Body of pancreas (tissue), 4 donors: ENCODE results near the gene NRG3.

Source experiments
- POLR2A ChIP-seq, 3 donors: fragments of 450-650 bp; IDR thresholded peaks; one replicate each; pipeline ENCODE4 v1.6.1; 2016; ENCODE audit warnings: antibody characterized with exemption in 3 of 3, mild to moderate bottlenecking in 2 of 3
- TF ChIP-seq, protein P1 (sequence below), 7 experiments: fragments of 450-650 bp in 4 of 7; fragments of 200-600 bp in 3 of 7; sonication (generic) in 3 of 7; IDR thresholded peaks; one replicate each; pipeline ENCODE4 v1.5.1; 2016 to 2019; ENCODE audit warnings: antibody characterized with exemption in 7 of 7

DNA sequence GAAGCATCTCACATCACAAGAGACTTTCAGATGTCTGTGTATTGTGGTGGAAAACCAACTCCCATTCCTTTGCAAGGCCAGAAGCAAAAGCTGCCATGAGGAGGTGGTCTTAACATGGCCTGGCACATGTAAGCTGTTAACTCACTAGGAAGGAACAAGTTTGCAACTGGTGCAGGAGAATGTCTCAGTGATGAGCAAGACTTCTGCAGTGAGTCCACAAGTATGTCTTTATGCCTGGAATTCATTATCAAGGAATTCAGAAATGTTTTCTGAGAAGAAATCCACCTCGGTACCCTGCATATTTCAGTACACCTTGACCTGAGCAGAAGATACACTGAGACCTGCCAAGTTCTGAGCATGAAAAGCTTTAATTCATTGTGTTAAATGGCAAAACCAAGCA lies 1033.1 kb downstream of the NRG3 start:
- TF ChIP-seq, protein P1, sequence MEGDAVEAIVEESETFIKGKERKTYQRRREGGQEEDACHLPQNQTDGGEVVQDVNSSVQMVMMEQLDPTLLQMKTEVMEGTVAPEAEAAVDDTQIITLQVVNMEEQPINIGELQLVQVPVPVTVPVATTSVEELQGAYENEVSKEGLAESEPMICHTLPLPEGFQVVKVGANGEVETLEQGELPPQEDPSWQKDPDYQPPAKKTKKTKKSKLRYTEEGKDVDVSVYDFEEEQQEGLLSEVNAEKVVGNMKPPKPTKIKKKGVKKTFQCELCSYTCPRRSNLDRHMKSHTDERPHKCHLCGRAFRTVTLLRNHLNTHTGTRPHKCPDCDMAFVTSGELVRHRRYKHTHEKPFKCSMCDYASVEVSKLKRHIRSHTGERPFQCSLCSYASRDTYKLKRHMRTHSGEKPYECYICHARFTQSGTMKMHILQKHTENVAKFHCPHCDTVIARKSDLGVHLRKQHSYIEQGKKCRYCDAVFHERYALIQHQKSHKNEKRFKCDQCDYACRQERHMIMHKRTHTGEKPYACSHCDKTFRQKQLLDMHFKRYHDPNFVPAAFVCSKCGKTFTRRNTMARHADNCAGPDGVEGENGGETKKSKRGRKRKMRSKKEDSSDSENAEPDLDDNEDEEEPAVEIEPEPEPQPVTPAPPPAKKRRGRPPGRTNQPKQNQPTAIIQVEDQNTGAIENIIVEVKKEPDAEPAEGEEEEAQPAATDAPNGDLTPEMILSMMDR (IDR thresholded peaks at IDR 0.05), result no peak
- no peak for TF ChIP-seq POLR2A (IDR thresholded peaks at IDR 0.05)
